ENCODE data around the gene FOXI2. TPM values are rescaled to one million over a fixed set of nuclear protein-coding genes. Genes with fewer than 3 reads are reported as not detected.

Gene FOXI2
- total and polyA plus RNA-seq, 9 donors: 0.09 to 0.40 (median 0.18) TPM

GRCh38 chr10:127720142-127720541, 16.8 kb upstream of the FOXI2 start:
- Histone ChIP-seq H3K36me3 (ENCODE audit: control insufficient read depth, insufficient read depth, low read length) (no peaks in the 10 kb centered on the region), H3K27me3 (ENCODE audit: control insufficient read depth, insufficient read depth, low read length) (no peaks in the 10 kb centered on the region), H3K27ac (ENCODE audit: low read length) (no peak overlapping the region), H3K9me3 (replicated peaks; ENCODE audit: control insufficient read depth, low read depth, low read length) (peaks cover 2% of the 10 kb centered on the region), H3K4me3 (ENCODE audit: low read length) (no peak overlapping the region), H3K4me1 (ENCODE audit: control insufficient read depth, insufficient read depth, low read length) (no peaks in the 10 kb centered on the region)
- 37% methylated on average over 2 of the region's 4 CpGs for WGBS (ENCODE audit: insufficient coverage)
- no peak for DNase-seq

GRCh38 chr10:127720903-127721302, 16.1 kb upstream of the FOXI2 start:
- Histone ChIP-seq H3K9me3 (replicated peaks; ENCODE audit: control insufficient read depth, low read depth, low read length) (peaks cover 2% of the 10 kb centered on the region), H3K27ac (ENCODE audit: low read length) (no peak overlapping the region), H3K4me3 (ENCODE audit: low read length) (no peak overlapping the region), H3K4me1 (ENCODE audit: control insufficient read depth, insufficient read depth, low read length) (no peaks in the 10 kb centered on the region), H3K36me3 (ENCODE audit: control insufficient read depth, insufficient read depth, low read length) (no peaks in the 10 kb centered on the region), H3K27me3 (ENCODE audit: control insufficient read depth, insufficient read depth, low read length) (no peaks in the 10 kb centered on the region)
- DNase-seq: no peak
- WGBS (ENCODE audit: insufficient coverage): 36% methylated on average over 2 of the region's 3 CpGs

- no peak overlapping the region for H3K4me3 ChIP-seq (ENCODE audit: low read length)
- H3K27me3 ChIP-seq (ENCODE audit: control insufficient read depth, insufficient read depth, low read length): peaks cover 67% of the 10 kb centered on the region
- DNase-seq: no peak
- H3K27ac ChIP-seq (ENCODE audit: low read length): no peak overlapping the region
- no peaks in the 10 kb centered on the region for H3K36me3 ChIP-seq (ENCODE audit: control insufficient read depth, insufficient read depth, low read length)
- H3K9me3 ChIP-seq (replicated peaks; ENCODE audit: control insufficient read depth, low read depth, low read length): no peaks in the 10 kb centered on the region
- 6% methylated on average over 10 of the region's 11 CpGs for WGBS (ENCODE audit: insufficient coverage)
- H3K4me1 ChIP-seq (ENCODE audit: control insufficient read depth, insufficient read depth, low read length): peaks cover 18% of the 10 kb centered on the region
Measured at GRCh38 chr10:127734753-127735152, 2.2 kb upstream of the FOXI2 start.

GRCh38 chr10:127735156-127735555, 1.8 kb upstream of the FOXI2 start:
- Histone ChIP-seq H3K27me3 (ENCODE audit: control insufficient read depth, insufficient read depth, low read length) (peaks cover 71% of the 10 kb centered on the region), H3K4me3 (ENCODE audit: low read length) (no peak overlapping the region), H3K36me3 (ENCODE audit: control insufficient read depth, insufficient read depth, low read length) (no peaks in the 10 kb centered on the region), H3K4me1 (ENCODE audit: control insufficient read depth, insufficient read depth, low read length) (peaks cover 18% of the 10 kb centered on the region), H3K9me3 (replicated peaks; ENCODE audit: control insufficient read depth, low read depth, low read length) (no peaks in the 10 kb centered on the region), H3K27ac (ENCODE audit: low read length) (no peak overlapping the region)
- DNase-seq: no peak
- 5% methylated on average over 3 of the region's 13 CpGs for WGBS (ENCODE audit: insufficient coverage)

- peaks cover 18% of the 10 kb centered on the region for H3K4me1 ChIP-seq (ENCODE audit: control insufficient read depth, insufficient read depth, low read length)
- no peak for DNase-seq
- H3K27ac ChIP-seq (ENCODE audit: low read length): no peak overlapping the region
- H3K27me3 ChIP-seq (ENCODE audit: control insufficient read depth, insufficient read depth, low read length): peaks cover 74% of the 10 kb centered on the region
- no peaks in the 10 kb centered on the region for H3K9me3 ChIP-seq (replicated peaks; ENCODE audit: control insufficient read depth, low read depth, low read length)
- WGBS (ENCODE audit: insufficient coverage): 1% methylated on average over 14 of the region's 24 CpGs
- no peaks in the 10 kb centered on the region for H3K36me3 ChIP-seq (ENCODE audit: control insufficient read depth, insufficient read depth, low read length)
- no peak overlapping the region for H3K4me3 ChIP-seq (ENCODE audit: low read length)
Measured at GRCh38 chr10:127735723-127736221, 1.2 kb upstream of the FOXI2 start.

GRCh38 chr10:127736222-127736914, 617 bp upstream of the FOXI2 start:
- Histone ChIP-seq H3K4me1 (ENCODE audit: control insufficient read depth, insufficient read depth, low read length) (peaks cover 18% of the 10 kb centered on the region), H3K4me3 (ENCODE audit: low read length) (no peak overlapping the region), H3K9me3 (replicated peaks; ENCODE audit: control insufficient read depth, low read depth, low read length) (no peaks in the 10 kb centered on the region), H3K36me3 (ENCODE audit: control insufficient read depth, insufficient read depth, low read length) (no peaks in the 10 kb centered on the region), H3K27ac (ENCODE audit: low read length) (no peak overlapping the region), H3K27me3 (ENCODE audit: control insufficient read depth, insufficient read depth, low read length) (peaks cover 74% of the 10 kb centered on the region)
- WGBS (ENCODE audit: insufficient coverage): 1% methylated on average over 65 of the region's 66 CpGs
- DNase-seq: no peak

GRCh38 chr10:127737563-127738511, 852 bp downstream of the FOXI2 start:
- no peak overlapping the region for H3K27ac ChIP-seq (ENCODE audit: low read length)
- H3K4me1 ChIP-seq (ENCODE audit: control insufficient read depth, insufficient read depth, low read length): peaks cover 18% of the 10 kb centered on the region
- H3K9me3 ChIP-seq (replicated peaks; ENCODE audit: control insufficient read depth, low read depth, low read length): no peaks in the 10 kb centered on the region
- no peak for DNase-seq
- no peaks in the 10 kb centered on the region for H3K36me3 ChIP-seq (ENCODE audit: control insufficient read depth, insufficient read depth, low read length)
- peaks cover 74% of the 10 kb centered on the region for H3K27me3 ChIP-seq (ENCODE audit: control insufficient read depth, insufficient read depth, low read length)
- WGBS (ENCODE audit: insufficient coverage): 4% methylated on average over 48 of the region's 59 CpGs
- H3K4me3 ChIP-seq (ENCODE audit: low read length): no peak overlapping the region

- peaks cover 67% of the 10 kb centered on the region for H3K27me3 ChIP-seq (ENCODE audit: control insufficient read depth, insufficient read depth, low read length)
- WGBS (ENCODE audit: insufficient coverage): 8% methylated on average over 52 of the region's 59 CpGs
- H3K4me1 ChIP-seq (ENCODE audit: control insufficient read depth, insufficient read depth, low read length): peaks cover 18% of the 10 kb centered on the region
- no peak overlapping the region for H3K4me3 ChIP-seq (ENCODE audit: low read length)
- no peak for DNase-seq
- no peaks in the 10 kb centered on the region for H3K36me3 ChIP-seq (ENCODE audit: control insufficient read depth, insufficient read depth, low read length)
- no peak overlapping the region for H3K27ac ChIP-seq (ENCODE audit: low read length)
- no peaks in the 10 kb centered on the region for H3K9me3 ChIP-seq (replicated peaks; ENCODE audit: control insufficient read depth, low read depth, low read length)
Measured at GRCh38 chr10:127738512-127739424, 1.8 kb downstream of the FOXI2 start.

GRCh38 chr10:127739908-127740307, 2.9 kb downstream of the FOXI2 start:
- DNase-seq: no peak
- no peaks in the 10 kb centered on the region for H3K36me3 ChIP-seq (ENCODE audit: control insufficient read depth, insufficient read depth, low read length)
- peaks cover 18% of the 10 kb centered on the region for H3K4me1 ChIP-seq (ENCODE audit: control insufficient read depth, insufficient read depth, low read length)
- H3K4me3 ChIP-seq (ENCODE audit: low read length): no peak overlapping the region
- H3K27me3 ChIP-seq (ENCODE audit: control insufficient read depth, insufficient read depth, low read length): peaks cover 65% of the 10 kb centered on the region
- no peaks in the 10 kb centered on the region for H3K9me3 ChIP-seq (replicated peaks; ENCODE audit: control insufficient read depth, low read depth, low read length)
- WGBS (ENCODE audit: insufficient coverage): no CpG with 5 or more reads among the region's 1 CpG
- no peak overlapping the region for H3K27ac ChIP-seq (ENCODE audit: low read length)

Measured in muscle of leg (tissue), 11 donors.